Ramos (cell line): ENCODE data around the gene NRG2.

ENCODE experiments used
- in situ Hi-C: fragments of 300-500 bp; cut with MboI; formaldehyde crosslinking; loops from one replicate; pipeline ENCODE4 v1.14.3; 2022; ENCODE audit warnings: low sequenced_read_pairs; ENCODE audit not compliant: unreplicated experiment

NRG2 gene

DNA sequence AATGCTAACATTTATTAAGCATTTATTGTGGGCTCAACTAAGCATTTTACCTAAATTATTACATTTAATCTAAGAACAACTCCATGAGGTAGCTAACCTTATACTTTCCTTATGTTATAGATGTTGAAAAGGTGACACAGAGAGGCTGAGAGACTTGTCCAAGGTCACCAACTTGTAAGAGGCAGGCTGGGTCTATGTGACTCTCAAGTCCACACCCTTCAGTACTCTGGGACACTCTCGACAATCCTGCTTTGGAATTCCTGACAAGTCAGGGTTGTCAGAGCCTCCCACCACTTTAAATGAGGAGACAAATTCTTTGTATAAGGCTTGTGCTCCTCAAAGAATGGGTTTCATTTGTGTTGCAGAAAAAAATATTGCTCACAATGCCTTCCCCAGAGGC, 67.2 kb downstream of the NRG2 start:
- in situ Hi-C loops, result no loop called here

DNA sequence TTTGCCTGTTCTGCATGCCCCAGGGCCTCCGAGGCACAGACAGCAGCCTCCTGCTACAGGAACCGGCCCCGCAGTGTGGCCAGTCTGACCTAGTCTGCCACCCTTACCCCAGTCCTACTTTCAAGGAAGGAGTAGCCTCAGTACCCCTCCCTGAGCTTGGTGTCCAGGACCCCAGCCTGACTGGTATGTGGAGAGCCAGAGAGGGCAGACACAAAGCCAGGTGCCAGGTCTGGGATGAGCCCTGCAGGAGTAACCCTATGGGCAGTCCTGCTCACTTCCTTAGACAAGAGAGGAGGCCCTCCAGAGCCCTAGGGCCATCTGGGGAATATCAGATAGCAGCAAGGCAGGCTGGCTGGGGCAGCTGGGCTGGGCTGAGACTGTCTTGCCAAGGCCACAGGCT, 67.8 kb downstream of the NRG2 start:
- in situ Hi-C loops, result no loop called here

DNA sequence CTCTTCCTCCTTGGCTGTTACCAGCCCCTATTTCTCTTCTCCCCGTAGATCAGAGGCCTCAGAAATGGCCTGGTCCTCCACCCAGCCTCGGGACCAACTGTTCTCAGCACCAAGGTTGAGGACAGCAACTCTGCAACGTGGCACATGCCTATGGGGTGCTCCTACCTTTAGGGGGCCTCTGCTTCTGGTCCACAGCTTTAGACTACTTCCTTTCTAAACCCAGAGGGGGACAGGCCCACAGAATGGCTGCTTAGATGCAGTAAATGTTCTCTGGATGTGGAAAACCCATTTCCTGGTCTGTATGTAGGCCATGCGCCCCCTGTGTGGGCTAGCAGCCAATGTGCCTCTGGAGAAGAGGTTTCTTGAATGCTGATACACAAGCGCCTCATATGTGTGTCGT, 68.4 kb downstream of the NRG2 start:
- in situ Hi-C loops, result no loop called here

DNA sequence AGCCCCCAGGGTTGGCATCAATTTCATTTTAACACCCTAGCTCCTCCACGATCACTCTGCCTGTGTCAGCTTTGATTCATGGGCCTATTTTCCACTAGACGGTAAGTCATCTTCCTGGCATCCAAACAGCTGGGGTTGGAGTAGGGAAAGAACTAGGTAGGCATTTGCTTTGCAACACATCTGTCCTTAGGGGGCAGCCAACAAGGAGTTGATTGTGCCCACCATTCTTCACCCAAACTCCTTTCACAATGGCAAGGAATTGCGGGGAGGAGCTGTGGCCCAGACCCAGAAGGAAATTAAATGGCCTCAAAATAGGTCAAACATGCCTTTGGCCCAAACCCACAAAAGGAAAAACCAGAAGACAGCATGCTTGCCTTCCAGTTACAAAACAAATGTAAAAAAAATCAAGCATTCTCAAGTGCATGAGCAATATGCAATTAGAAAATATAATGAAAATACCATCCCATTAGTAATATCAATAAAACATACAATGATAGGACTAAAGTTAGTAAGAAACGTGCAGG, 71.8 kb downstream of the NRG2 start:
- in situ Hi-C loops, result no loop called here

DNA sequence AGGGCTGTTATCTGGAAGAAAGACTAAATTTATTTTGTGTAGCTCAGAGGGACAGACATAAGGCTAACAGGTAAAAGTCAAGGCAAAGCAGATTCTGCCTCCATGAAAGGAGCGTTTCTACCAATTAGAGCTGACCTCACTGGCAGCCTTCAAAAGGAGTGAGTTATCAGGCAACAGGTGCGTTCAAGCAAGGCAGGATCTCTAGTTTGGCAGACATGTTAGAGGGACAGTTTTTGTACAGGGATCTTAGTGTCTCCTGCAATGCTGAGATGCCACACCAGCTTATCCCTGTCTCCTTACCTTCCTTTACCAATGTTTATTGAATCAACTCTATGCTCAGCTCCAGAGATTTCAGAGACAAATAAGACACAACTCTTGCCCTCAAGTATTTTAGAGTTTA, 73.8 kb downstream of the NRG2 start:
- in situ Hi-C loops, result loop anchor here (5.0 kb wide), 1 partner anchor 177 kb away; no protein-coding TSS in a partner anchor

DNA sequence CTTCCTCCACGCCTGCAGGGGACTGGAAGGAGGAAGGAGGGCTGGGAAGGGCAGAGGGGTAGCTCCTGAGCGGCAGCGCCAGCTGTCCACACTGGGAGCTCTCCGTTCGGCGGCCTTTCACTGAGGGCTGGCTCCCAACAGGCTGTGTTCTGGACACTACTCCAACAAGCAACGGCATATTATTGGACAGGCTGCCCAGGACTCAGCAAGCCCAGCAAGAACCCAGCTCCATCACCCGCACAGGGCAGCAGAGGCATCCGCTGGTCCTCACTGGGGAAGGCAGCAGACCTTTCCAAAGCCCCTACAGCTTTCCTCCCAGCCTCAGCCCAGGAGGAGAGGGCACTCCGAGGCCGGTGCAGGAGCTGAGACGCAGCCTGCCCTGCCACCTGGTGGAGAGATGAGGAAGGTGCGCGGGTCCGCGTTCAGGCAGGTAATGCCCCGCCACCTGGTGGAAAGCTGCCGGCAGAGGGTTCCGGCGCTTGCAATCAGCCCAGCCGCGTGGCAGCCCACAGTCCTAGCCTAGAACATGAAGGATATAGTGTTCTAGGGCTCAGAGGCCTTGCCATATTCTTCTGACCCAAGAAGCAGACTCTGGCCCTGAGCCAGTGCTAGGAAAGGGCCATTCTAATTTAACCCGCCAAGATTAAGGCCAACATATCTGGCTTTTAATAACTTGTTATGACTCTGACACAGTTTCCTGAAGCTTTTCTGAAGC, 74.4 kb downstream of the NRG2 start:
- in situ Hi-C loops, result loop anchor here (5.0 kb wide), 1 partner anchor 176 kb away; no protein-coding TSS in a partner anchor

DNA sequence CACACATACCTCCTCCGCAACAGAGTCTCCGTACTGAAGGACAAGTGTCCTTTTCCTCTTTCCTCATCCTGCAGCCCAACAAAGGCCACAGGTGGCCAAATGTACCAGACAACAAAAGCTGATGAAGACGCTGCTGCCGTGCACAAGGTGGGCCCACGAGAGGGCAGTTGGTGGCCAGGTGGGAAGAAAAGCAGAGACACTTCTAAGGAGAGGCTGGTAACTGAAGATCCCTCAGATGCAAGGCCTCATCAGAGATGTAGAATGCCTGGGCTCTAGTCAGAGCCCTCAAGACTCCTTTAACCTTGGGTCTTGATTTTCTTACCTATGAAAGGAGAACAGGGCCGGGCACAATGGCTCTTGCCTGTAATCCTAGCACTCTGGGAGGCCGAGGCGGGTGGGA, 75.7 kb downstream of the NRG2 start:
- in situ Hi-C loops, result loop anchor here (5.0 kb wide), 1 partner anchor 175 kb away; no protein-coding TSS in a partner anchor

DNA sequence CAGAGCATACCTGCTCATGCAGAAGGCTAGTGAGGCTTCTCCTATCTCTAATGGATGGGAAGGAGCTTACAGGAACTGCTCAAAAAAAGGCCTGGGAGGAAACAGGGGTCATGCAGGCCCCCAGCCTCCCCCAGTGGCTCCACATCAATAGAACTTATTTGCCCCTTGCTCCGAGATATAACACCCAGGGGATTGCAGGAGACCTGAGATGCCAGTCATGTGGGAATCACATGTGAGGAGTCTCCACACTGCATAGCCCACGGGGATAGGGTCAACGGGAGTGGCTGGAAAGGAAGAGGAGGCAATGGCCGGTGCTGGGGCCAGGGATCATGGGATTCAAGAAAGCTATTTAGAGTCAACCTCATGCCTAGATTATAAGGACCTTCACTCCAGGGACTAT, 76.2 kb downstream of the NRG2 start:
- in situ Hi-C loops, result loop anchor here (5.0 kb wide), 1 partner anchor 175 kb away; no protein-coding TSS in a partner anchor

DNA sequence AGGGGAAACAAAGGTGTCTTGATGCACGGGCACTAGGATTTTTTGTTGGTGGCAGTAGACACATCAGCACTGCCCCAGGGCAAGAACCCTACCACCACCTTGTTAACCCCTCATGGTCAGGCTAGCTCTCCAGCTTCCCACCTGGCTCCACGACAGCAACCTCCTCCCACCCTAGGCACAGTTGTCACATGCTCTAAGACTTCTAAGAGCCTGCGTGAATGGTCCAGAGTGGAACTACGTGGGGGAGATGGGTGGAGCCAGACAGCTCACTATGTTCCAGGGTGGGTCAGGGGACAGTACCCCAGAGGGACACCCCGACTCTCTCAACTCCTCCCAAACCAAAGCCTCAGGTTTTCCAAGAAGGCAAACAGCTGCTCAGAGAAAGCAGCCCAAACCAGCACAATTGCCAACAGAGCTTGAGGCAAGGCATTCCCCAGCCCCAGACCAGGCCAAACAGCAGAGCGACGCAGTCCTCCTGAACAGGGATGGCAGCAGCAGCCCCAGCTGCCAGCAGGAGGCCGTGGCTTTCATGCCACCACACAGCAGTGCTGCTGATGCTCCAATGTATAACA, 78.0 kb downstream of the NRG2 start:
- in situ Hi-C loops, result loop anchor here (5.0 kb wide), 1 partner anchor 173 kb away; no protein-coding TSS in a partner anchor

DNA sequence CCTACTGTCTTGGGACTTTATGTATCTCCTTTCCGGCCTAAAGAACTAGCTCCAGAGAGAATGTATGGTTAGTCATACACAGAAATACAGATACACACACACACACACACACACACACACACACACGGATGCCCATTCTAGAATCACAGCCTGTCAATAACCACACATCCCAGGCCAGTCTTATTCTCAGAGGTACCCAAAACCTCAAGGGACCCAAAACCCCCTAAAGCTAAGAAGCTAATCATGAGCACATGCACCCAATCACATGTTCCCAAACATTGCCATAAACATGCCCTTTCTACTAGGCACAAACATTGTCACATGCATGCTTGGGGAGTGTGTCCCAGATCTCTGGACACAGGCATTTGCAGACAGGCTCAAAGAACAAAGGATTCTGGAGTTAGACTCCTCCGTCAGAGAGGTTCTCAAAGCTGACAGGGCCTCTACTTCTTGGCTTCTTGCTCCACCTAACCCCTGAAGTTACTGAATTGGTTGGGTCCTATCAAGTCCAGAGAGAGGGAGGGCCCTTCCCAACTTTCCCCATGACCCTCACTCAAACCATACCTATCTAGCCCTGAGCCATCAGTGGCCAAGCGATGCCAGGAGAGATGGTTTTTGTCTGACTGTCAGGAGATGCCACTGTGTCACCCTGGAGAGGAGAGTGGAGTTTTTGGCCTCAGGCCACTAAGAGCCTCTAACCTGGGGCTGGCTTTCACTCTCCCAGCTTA, 78.7 kb downstream of the NRG2 start:
- in situ Hi-C loops, result no loop called here

DNA sequence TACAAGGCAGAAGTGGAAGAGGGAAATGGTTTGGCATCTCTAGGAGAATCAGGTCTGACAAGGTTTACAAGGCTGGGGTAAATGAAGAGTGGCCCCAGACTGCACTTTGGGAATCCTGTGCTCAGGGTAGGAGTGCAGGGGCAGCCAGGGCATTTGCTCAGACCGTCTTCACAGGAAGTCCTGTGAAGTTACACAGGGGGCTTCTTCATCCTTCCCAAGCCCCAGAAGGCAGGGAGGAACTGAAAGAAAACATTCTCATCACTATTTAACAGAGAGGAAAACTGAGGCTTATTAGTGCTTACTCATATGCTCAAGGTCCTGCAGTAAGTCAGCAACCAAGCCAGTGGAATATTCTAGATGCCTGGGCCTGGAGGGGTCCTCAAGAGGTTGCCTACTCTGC, 80.7 kb downstream of the NRG2 start:
- in situ Hi-C loops, result no loop called here

DNA sequence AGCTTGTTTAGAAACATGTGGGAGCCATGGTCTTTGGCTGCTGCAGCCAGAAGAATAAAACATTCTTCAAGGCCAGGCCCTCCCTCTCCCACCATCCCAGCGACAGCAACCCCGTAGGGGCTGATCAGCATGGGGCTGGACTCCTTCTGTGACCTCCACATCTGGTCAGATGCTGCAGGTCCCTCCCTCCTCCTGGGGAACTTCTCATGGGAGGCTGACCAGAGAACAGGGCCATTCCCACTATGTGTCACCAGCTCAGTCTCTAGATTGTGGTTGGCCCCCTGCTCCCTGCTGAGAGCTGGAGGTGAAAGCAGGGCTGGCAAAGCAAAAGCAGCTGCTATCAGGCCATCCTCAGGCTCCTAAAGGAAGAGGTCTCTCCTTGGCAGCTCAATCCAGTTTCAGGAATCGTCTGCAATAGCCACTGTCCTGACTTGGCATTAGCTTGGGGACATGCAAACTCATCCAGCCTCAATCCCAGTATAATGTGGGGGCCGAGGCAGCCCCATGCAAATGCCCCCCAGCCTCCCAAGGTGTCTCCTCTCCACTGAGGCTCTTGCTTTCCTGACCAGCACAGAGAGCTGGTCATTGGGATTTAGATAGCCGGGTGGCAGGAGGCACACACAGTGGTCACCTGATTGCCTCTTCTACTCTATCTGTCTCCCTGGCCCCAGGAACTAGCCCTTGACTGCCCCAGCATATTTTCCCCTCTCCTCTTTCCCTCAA, 81.5 kb downstream of the NRG2 start:
- in situ Hi-C loops, result no loop called here

DNA sequence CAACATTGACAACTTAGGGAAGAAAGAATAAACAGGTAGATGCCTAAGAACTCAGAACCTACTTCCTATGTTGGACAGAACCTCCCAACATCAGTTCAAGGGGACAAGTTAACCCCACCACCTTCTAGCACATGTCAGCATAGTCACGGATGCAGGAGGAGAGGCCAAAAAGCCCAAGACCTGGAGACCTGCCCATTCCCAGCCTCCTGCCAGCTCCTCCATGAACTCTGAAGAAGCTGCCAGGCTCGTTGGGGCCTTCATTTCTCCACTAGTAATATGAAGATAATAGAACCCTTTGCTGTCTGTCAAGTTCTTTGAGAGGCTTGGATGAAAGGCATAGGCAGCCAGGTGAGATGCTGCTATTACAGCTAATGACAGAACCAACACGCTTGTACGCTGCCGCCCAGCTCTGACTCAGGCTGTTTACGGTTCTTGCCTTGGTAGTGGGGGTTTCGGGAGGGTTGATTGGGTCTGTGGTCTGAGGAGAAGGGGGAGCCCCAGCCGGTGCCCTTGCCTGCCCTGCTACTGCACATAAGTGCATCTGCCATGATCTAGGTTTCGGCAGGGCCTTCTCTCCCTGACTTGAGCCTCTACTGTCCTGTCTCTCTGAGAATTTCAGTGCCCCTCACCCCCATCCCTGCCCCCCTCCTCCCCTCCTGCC, 82.2 kb downstream of the NRG2 start:
- in situ Hi-C loops, result no loop called here

DNA sequence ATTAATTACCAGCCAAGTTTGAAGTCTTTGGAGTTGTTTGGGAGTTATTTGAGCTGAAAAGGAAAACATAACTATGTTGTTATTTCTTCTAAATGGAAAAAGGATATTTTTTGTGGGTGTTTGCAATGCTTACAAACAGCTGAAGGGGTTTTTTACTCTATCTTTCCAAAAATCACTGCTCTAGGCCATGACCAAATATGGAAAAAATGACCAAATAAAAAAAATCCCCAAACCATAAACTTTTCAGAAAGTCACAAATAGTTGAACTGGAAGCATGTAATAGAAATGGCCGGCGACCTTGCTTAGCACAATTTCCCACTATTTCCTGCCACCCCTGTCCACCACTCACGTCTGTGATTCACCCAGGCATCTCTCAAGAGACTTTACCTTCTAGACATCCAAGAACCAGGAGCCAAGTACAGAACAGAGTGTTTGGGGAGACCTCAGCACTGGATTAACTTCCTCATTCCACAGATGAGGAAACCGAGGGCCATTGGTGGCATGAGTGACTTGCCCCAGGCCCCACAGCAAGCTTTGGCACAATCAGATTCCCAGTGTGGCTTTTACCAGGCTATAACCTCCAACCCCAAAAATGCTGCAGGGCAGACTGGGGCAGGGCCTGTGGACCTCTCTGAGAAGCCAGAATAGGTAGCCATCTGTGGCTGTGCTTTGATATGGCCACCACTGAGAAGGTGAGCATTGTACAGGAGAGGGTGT, 84.5 kb downstream of the NRG2 start:
- in situ Hi-C loops, result no loop called here

DNA sequence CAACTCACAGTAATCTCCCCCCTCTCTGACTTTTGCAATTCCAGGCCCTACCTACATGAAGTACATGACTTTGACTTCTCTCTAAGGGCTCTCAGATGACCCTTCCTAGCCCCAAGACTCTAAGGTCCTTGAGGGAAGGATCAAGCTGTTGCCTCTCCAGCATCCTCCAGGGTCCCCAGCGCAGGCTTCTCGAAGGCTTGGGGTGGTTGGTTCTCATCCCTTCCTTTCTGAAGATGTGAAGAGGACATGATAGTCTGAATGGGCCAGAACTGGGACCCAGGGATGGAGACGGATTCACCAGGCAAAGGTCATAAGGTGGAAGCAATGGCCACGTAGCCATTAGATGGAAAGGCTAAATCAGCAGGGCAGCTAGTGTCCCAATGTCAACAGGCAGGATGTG, 86.8 kb downstream of the NRG2 start:
- in situ Hi-C loops, result no loop called here

DNA sequence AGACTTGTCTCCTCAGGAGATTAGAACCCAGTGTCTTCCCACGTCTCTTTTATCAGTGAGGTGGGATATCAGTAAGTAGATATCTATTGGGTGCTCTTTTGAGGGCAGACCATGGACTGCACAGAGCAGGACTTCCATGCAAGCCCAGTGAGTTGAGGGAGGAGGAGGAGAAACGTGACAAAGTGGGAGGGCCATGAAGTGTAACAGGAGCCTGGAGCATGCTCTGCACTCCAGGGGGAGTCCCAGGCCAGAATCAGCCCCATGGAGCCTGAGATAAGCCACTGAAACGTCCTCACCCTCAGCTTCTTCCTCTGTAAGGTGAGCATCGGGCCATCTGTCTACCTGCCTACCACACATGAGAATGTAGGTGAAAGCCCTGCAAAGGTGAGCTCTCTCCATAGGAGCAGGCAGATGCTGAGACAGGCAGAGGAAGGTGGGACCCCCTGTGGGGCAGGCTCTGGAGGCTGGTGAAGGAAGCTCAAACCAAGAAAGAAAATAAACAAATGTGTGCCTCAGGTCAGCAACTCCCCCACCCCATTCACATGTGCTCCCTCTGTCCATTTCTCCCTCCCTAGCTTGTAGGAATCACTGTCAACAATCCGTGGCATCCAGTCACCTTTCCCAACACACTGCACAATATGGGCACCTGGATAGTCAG, 87.4 kb downstream of the NRG2 start:
- in situ Hi-C loops, result no loop called here

DNA sequence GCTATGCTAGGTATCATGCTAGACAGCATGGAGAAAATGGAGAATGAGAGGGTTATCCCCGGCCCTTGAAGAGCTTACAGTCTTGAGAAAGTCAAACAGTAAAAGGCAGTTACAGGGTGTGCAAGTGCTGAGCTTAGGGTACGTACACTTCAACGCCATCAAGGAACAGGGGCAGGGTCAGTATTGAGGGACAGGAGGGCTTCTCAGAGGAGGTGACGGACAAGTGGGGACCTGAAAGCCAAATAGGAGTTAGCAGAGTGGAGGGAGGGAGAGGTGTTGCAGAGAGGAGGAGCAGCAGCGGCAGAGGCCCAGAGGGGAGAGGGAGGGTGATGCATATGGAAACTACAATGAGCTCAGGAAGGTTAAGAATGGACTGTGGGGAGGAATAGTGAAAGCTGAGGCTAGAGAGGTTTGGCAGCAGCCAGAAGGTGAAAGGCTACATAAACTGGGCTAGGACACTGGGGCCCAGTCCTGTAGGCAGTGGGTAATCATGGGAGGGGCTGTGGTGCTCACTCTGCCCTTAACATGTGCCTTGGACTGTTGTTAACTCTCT, 88.0 kb downstream of the NRG2 start:
- in situ Hi-C loops, result no loop called here

DNA sequence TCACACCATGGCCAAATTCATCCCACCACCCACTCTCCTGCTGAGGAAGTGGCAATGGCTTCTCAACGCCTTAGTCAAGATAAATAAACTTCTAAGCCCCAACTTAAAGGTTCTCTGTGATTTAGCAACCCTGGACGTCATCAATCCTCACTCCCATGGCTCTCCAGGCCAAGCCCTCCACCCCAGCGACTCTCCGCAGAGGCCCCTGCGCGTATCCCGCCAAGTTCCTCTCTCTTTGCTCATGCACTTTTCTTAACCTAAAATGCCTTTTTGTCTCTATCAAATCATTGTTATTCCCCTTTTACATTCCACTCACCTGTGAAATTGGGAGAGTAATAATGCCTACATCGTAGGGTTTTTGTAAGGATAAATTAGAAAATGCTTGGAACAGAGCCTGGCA, 88.6 kb downstream of the NRG2 start:
- in situ Hi-C loops, result no loop called here

DNA sequence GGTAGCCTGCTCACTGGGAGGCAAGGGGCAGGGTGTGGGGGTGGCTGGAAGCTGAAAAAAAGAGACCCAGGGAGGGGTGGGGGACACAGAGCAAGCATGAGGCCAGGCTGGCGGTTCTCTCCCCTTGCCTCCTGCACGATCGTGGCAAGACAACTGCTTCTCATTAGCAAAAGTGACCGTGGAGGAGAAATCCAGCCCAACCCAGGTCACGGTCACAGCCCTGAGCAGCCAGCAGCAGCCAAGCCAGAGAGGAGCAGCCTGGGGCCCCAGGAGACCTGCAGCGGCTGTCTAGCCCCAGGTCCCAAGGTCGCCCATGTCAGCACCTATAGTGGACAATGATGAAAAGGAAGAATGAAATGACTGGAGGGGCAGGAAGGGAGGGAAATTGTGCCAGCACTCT, 89.1 kb downstream of the NRG2 start:
- in situ Hi-C loops, result no loop called here
